Left ventricle myocardium inferior (tissue), 1 donor: ENCODE data around the gene VASP. TPM values are rescaled to one million over a fixed set of nuclear protein-coding genes. Genes with fewer than 3 reads are reported as not detected.
A peak's percentile ranks its signal among the peaks of the same experiment; 100 is the strongest.

Experiments used
- DNase-seq: peaks from one replicate; pipeline ENCODE4 v3.0.0-alpha.2; 2020
- H3K27ac ChIP-seq: fragments of 200-600 bp; replicated peaks from 2 replicates; pipeline ENCODE4 v1.8.0; 2021
- H3K27me3 ChIP-seq: fragments of 200-600 bp; 2 replicates; pipeline ENCODE4 v1.8.0; 2021; ENCODE audit warnings: low read depth
- H3K36me3 ChIP-seq: fragments of 200-600 bp; 2 replicates; pipeline ENCODE4 v1.8.0; 2021
- H3K4me1 ChIP-seq: fragments of 200-600 bp; 2 replicates; pipeline ENCODE4 v1.8.0; 2021
- H3K4me3 ChIP-seq: fragments of 200-600 bp; 2 replicates; pipeline ENCODE4 v1.8.0; 2021; ENCODE audit warnings: mild to moderate bottlenecking, moderate library complexity
- H3K9me3 ChIP-seq: fragments of 200-600 bp; replicated peaks from 2 replicates; pipeline ENCODE4 v1.8.0; 2021
- CTCF ChIP-seq: fragments of 200-600 bp; IDR thresholded peaks from 2 replicates; pipeline ENCODE4 v1.8.0; 2021; ENCODE audit warnings: antibody characterized with exemption, mild to moderate bottlenecking, borderline replicate concordance
- intact Hi-C: fragments of 100-400 bp; cut with micrococcal nuclease; formaldehyde crosslinking; loops from one replicate; pipeline ENCODE4 v1.11.0; 2022
- total RNA-seq: library from RNA; stranded (reverse); fragmentation: NEBNext Ultra II Directional; extraction: Animal tissue kit (Norgen Biotek cat#: 25700); gene quantifications from one replicate; pipeline ENCODE4 v1.2.1, GENCODE V29; 2021
- donor health status: DM: no; HTN: yes; CAD: no; lungs with severe emphysema.

The VASP gene
- total RNA-seq, 1 donor from 2014 or later, result 32.8 TPM

- Histone ChIP-seq H3K9me3 (peaks cover 5% of the 10 kb centered on the region), H3K4me1 (peaks cover 40% of the 10 kb centered on the region), H3K27me3 (peaks cover 5% of the 10 kb centered on the region), H3K27ac (no peak overlapping the region), H3K4me3 (peak overlapping the region; percentile 60), H3K36me3 (peaks cover 25% of the 10 kb centered on the region)
- intact Hi-C loops, result loop anchor here (10.0 kb wide), 2 partner anchors 45 to 115 kb away; no protein-coding TSS in a partner anchor
- no peak for DNase-seq
- no peak for TF ChIP-seq CTCF
Measured at GRCh38 chr19:45529420-45529785, 22.1 kb downstream of the VASP start.

GRCh38 chr19:45531349-45531748 is 24.1 kb downstream of the VASP start:
- intact Hi-C loops, result no loop called here

GRCh38 chr19:45539459-45539858 is 32.2 kb downstream of the VASP start:
- no peaks in the 10 kb centered on the region for H3K9me3 ChIP-seq
- no peak overlapping the region for H3K4me3 ChIP-seq
- intact Hi-C loops, result no loop called here
- H3K36me3 ChIP-seq, result no peaks in the 10 kb centered on the region
- no peaks in the 10 kb centered on the region for H3K4me1 ChIP-seq
- H3K27ac ChIP-seq, result no peak overlapping the region
- no peaks in the 10 kb centered on the region for H3K27me3 ChIP-seq
- no peak for DNase-seq
- no peak for TF ChIP-seq CTCF

More at GRCh38 chr19:45531349-45531748, 24.1 kb downstream of the VASP start:
- H3K27me3 ChIP-seq, result peaks cover 5% of the 10 kb centered on the region
- TF ChIP-seq CTCF, result no peak
- H3K27ac ChIP-seq, result no peak overlapping the region
- DNase-seq, result no peak
- H3K4me1 ChIP-seq, result peaks cover 22% of the 10 kb centered on the region
- H3K4me3 ChIP-seq, result no peak overlapping the region
- peaks cover 5% of the 10 kb centered on the region for H3K9me3 ChIP-seq
- H3K36me3 ChIP-seq, result peaks cover 7% of the 10 kb centered on the region

- no peak for TF ChIP-seq CTCF
- DNase-seq, result no peak
- Histone ChIP-seq H3K4me1 (no peaks in the 10 kb centered on the region), H3K9me3 (no peaks in the 10 kb centered on the region), H3K27me3 (no peaks in the 10 kb centered on the region), H3K4me3 (no peak overlapping the region), H3K27ac (no peak overlapping the region), H3K36me3 (no peaks in the 10 kb centered on the region)
- intact Hi-C loops, result no loop called here
Measured at GRCh38 chr19:45542234-45542668, 35.0 kb downstream of the VASP start.

GRCh38 chr19:45547211-45547770 is 40.0 kb downstream of the VASP start:
- intact Hi-C loops, result no loop called here
- no peaks in the 10 kb centered on the region for H3K27me3 ChIP-seq
- H3K27ac ChIP-seq, result no peak overlapping the region
- TF ChIP-seq CTCF, result no peak
- no peak overlapping the region for H3K4me3 ChIP-seq
- no peaks in the 10 kb centered on the region for H3K36me3 ChIP-seq
- H3K4me1 ChIP-seq, result peaks cover 10% of the 10 kb centered on the region
- DNase-seq, result no peak
- no peaks in the 10 kb centered on the region for H3K9me3 ChIP-seq
